GM18508 (cell line): Measurements from ENCODE around the gene GNAQ.

Source experiments
- ATAC-seq: cut with Tn5 transposase; IDR thresholded peaks from one replicate; pipeline ENCODE4 v1.9.1; 2021; ENCODE audit warnings: moderate number of reproducible peaks; ENCODE audit not compliant: insufficient read depth, unreplicated experiment

The GNAQ gene

GRCh38 chr9:77856615-77857014 lies 175.0 kb downstream of the GNAQ start:
- ATAC-seq: no peak

GRCh38 chr9:77854916-77855311 lies 176.7 kb downstream of the GNAQ start:
- no peak for ATAC-seq

- ATAC-seq: no peak
These were observed 177.2 kb downstream of the GNAQ start for GRCh38 chr9:77854258-77854915.

- ATAC-seq: no peak
These were observed 177.9 kb downstream of the GNAQ start for GRCh38 chr9:77853716-77854115.

- ATAC-seq: no peak
These were observed 179.6 kb downstream of the GNAQ start for GRCh38 chr9:77851882-77852595.

GRCh38 chr9:77848897-77849296 lies 182.7 kb downstream of the GNAQ start:
- ATAC-seq: no peak

- no peak for ATAC-seq
These were observed 183.2 kb downstream of the GNAQ start for GRCh38 chr9:77848404-77848803.

- no peak for ATAC-seq
These were observed 184.0 kb downstream of the GNAQ start for GRCh38 chr9:77847626-77848025.

GRCh38 chr9:77847059-77847499 lies 184.5 kb downstream of the GNAQ start:
- ATAC-seq: no peak

- ATAC-seq: no peak
These were observed 187.2 kb downstream of the GNAQ start for GRCh38 chr9:77844415-77844814.

- no peak for ATAC-seq
These were observed 187.8 kb downstream of the GNAQ start for GRCh38 chr9:77843871-77844155.

GRCh38 chr9:77843076-77843870 lies 188.3 kb downstream of the GNAQ start:
- ATAC-seq: no peak

GRCh38 chr9:77841739-77842386 lies 189.7 kb downstream of the GNAQ start:
- ATAC-seq: peak; percentile 85

- ATAC-seq: no peak
These were observed 192.0 kb downstream of the GNAQ start for GRCh38 chr9:77839459-77840140.

GRCh38 chr9:77838986-77839385 lies 192.6 kb downstream of the GNAQ start:
- ATAC-seq: no peak

- ATAC-seq: no peak
These were observed 196.6 kb downstream of the GNAQ start for GRCh38 chr9:77834898-77835488.

- ATAC-seq: no peak
These were observed 197.8 kb downstream of the GNAQ start for GRCh38 chr9:77833561-77834429.

- no peak for ATAC-seq
These were observed 199.0 kb downstream of the GNAQ start for GRCh38 chr9:77832639-77833038.

- ATAC-seq: no peak
These were observed 199.8 kb downstream of the GNAQ start for GRCh38 chr9:77831781-77832180.
